NCI-H226 (cell line): ENCODE results near the gene FRS3.

Source experiments
- DNase-seq: peaks from one replicate; pipeline ENCODE4 v3.0.0-alpha.2; 2015

The FRS3 gene

DNA sequence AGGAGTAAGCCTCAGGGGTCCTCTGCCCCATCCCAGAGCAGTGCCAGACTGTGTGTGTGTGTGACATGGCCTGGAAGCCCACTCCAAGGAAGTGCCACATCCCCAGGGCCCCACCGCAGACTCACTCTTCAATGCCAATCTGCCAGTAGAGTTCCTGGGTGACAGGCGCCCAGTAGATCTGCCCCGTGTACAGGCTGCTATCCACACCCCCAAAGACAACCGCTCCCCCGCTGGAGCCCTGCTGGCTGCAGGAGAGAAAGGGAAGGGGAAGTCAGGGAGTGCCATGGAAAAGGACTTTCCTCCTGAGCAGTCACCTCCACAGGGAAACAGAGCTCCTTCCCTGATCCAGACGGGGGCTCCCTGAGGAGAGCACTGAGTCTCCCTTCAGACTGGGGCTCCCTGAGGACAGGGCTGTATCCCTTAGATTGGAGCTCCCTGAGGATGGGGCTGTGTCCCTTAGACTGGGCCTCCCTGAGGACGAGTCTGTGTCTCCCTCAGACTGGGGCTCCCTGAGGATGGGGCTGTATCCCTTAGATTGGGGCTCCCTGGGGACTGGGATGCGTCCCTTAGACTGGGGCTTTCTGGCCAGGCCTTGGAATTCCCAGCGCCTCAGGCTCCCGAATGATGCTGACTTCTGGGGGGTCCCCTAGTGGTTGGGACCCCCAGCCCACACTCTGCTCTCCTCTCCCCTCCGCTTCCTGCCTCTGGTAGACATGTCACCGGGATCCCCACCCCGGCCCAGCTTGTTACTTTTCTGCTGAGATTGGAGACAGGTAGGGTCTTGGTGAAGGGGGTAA, 39.1 kb downstream of the FRS3 start:
- DNase-seq, result no peak

DNA sequence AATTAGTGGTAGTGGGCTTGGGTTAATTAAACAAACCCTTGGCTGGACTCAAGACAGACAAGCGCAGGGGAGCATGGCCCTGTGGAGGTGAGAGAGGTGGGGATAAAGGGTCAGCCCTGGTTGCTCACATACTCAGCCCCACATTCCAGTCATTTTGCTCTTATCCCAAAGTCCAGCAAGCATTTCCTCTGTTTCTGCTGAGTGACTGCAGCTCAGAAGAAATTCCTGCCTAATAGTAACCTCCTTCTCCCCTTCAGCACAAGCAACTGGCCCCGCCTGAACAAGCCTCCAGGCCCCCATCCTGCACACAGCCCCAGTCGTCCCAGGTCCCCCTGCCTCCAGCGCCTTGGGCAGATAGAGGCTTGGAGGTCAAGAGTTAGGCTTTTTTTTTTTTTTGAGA, 40.7 kb downstream of the FRS3 start:
- DNase-seq, result peak; percentile 57

GRCh38 chr6:41737591-41738130, 42.0 kb downstream of the FRS3 start:
- no peak for DNase-seq

DNA sequence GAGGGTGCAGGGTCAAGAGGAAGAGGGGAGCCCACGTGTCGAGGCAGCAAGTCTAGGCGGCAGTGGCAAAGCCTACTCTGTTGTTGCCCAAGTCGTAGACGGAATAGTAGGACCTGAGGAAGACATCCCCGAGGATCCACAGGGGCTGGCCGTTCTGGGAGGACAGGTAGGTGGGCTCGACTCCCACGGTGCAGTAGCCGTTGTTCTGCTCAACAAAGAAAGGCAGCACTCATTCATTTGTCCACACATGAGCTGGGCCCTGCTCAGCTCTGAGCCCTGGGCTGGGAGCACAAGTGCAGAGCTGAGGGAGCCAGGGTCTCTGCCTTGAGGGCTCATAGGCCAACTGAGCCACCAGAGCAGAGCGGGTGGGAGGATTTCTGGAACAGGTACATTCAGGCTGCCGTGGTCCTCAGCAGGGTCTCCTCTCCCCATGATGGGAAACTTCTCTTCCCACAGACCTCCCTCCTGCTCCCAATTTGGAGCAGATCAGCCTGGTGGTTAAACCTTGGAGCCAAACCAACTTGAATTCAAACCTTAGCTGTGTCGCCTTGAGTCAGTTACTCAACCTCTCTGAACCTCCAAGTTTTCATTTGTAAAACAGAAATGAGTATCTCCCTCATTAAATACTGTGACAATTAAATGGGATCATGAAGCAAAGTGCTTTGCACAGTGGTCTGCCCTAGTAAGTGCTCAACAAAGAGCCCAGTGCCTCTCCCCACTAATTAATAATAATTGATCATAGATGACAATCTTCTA, 42.7 kb downstream of the FRS3 start:
- DNase-seq, result no peak

GRCh38 chr6:41736186-41736733, 43.4 kb downstream of the FRS3 start:
- no peak for DNase-seq

DNA sequence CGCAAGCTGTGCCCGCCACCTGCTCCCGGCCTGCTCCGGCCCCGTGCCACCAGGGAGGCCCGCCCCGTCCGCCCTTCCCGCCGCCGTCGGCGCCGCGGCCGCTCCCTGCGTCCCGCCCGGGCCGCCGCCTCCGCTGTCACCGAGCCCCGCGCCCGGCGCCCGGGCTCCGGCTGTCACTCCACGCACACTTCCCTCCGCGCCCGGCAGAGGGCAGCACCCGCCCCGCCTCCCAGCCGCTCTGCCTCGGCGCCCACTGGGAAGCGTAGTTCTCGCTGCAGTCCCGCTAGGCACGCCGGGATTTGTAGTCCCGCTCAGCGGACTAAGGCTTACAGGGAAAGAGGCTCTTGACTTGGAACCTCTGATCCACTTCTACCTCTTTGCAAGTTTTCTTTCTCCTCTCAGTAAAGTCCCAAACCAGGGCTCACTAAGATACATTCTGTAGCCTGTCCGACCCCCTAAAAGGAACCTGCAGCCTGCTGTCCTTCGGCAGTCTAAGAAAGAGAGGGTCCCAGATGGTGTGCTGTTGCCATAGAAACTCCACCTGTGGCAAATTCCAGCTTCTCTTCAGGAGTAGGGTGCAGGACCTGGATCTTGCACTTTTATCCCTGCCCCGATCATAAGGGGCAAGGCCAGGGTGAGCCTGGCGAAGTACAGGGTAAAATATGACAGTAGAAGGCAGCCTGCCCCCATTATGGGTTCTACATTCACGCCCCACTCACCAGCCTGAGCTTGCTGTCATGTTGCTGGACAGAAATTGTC, 44.1 kb downstream of the FRS3 start, which contains the start of gene TFEB:
Gene TFEB (minus strand): TSS at position 182 of the 759 bp plus-strand sequence. CDS start 44,395 bp downstream, outside the sequence.
- peak; percentile 83 for DNase-seq

GRCh38 chr6:41734666-41735426, 44.9 kb downstream of the FRS3 start:
- peak; percentile 65 for DNase-seq

- DNase-seq, result peak; percentile 78
Measured at GRCh38 chr6:41733707-41734665, 45.7 kb downstream of the FRS3 start.

DNA sequence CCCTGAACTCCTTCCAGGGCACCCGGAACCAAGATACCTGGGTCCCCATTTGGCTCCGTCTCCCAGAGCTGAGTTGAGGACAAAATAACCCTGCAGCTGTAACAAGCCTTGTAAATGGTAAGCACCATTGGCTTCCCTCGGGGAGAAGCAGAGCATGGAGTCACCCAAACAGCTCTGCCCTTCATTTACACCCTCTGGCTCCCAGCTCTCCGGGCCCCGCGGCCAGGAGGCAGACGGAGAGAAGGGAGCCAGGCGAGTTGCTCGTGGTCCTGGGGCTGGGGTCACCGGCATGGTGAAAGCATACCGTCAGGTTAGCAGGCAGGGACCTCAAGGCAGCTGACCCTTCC, 46.4 kb downstream of the FRS3 start:
- DNase-seq, result no peak

DNA sequence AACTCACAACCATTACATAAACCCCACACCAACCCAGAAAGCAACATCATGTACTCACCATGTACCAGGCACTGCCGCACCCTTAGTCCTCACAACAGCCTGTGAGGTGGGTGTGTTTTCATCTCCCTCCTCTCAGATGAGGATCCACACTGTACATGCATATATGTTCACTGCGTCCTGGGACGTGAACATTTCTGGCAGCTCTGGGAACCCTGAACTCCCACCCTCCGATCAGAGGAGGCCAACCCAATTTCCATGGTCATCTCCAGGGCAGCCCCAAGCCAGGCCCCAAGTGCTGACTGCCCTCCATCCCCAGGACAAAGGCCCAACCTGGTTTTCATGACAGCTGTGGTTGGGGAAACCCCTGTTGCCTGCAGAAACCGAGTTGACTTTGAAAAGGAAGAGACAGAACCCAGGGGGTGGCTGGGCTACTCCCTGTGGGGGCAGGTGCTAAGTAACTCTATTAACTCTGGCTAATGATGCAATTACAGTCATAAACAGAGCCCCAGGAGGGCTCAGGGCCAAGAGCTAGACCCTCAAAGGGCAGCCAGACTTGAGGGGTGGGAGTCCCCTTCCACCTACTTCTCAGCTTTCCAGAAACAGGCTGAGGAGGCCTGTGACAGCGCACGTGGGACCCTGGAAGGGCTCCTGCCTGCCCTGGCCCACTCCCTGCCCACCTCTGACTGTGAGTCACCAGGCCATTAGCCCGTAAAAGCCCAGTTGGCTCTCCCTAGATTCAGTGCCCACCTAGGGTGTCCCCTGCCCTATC, 46.9 kb downstream of the FRS3 start:
- DNase-seq, result peak; percentile 19

GRCh38 chr6:41732149-41732548, 47.6 kb downstream of the FRS3 start:
- DNase-seq, result no peak

GRCh38 chr6:41731561-41732086, 48.1 kb downstream of the FRS3 start:
- DNase-seq, result no peak

- DNase-seq, result no peak
Measured at GRCh38 chr6:41730531-41731436, 48.9 kb downstream of the FRS3 start.

DNA sequence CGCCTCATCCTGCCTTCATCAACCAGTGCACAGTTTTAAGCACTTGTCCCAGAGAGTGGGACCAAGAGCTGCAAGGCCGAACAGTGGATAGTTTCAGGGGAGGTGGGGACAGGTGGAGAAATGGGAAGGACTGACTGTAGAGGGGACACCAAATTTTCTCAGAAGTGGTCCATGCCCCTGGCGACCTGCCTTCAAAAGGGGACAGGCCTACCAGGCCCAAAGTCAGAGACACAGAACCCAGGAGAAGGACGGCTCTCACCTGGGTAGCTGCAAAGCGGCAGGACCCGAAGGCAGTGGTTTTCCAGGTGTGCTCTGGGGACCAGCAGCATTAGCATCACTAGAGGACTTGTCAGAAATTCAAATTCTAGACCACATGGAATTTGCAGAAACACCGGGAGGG, 50.1 kb downstream of the FRS3 start:
- no peak for DNase-seq

DNA sequence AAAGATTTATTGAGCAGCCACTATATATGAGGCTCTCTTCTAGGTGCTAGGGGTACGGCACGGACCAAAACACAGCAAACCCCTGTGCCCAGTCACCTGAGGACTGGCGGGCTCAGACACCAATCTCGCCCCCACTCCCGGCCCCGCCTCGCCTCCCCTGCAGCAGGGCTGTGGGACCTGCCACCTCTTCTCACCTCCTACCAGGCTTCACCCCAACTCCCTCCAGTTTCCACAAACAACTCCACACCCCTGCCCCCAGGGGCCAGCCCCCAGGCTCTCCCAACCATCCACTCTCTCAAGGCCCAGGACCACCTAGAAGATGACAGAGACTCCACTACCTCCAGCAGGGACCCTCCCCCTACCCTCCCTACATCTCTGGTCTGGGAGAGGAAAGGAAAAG, 50.7 kb downstream of the FRS3 start:
- DNase-seq, result no peak

DNA sequence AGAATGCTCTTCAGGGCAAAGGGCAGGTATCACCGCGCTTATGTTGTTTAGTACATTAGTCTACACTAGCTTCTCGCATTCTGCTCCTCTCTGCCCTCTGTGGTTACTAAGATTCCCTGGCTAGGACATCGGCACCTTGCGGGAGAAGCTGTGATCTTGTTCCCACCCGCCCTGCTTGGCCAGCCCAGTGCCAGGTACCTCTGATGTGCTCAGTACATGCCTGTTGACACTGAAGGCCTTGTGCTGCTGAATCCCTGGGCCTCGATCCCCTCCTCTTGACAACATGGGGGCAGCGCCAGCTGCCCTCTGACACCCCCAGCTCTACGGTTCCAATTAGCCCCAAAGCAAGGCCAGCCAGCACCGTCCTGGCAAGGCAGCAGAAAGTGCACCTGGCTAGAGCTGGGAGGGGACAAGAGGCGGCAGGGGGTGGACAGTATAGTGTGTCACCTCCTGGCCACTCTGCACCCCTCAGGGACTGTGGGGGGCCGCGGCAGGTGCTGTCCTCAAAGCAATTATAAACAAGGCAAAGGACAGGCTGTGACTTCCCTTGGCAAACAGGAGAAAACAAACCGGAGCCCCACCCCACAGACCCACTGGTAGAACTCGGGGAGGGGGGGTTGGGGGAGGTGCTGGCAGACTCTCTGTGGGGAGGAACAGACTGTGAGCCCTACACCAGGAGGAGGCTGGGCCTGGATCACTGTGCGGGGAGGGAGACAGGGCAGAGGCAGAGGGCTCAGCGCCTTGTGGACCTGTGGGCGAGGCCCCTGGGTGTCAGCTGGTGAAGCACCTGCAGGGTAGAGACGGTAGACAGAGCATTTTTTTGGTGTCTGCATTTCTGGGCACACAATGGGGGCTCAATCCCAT, 51.4 kb downstream of the FRS3 start:
- no peak for DNase-seq

- no peak for DNase-seq
Measured at GRCh38 chr6:41727705-41728072, 52.0 kb downstream of the FRS3 start.

DNA sequence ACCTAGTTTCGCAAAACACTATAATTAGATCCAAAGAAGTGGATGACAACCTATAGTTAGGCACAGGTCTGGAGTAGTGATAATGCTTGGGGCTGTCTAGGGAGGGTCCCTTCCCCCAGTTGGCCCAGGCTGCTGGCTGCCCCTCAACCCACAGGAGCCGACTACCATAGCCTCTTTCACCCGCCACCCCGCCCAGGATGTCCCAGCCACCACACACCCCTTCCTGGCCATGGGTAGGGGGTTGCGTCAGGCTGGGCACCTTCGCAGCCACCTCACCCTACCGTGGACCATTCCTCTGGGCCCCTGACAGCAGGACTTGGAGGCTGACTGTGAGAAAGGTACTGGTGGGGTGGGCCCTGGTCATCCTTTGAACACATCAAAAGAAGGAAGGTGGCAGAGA, 52.8 kb downstream of the FRS3 start:
- DNase-seq, result no peak
